ENCODE results near the gene RUNDC3A.

DNA sequence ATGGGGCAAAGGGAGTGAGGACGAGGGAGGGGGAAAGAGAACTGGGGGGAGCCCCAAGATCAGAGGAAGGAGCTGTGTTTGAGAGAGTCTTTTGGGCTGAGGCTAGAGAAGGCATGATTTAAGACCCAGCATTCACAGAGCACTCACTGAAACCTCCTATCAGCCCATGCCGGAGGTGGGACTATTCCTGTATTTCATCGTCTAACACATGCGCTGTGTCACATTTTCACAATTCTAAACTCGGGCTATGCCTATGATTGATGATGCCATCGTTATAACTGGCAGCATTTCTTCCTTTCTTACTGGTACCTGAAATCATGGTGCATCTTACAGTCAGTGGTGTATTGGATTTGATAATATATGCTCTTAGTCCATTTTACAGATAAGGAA lies 51.7 kb downstream of the RUNDC3A start:
- no peak for TF ChIP-seq CTCF (IDR thresholded peaks at IDR 0.05)
- TF ChIP-seq POLR2A (IDR thresholded peaks at IDR 0.05) = no peak
